ENCODE data around the gene NPY1R.

NPY1R gene

GRCh38 chr4:163295138-163295537 lies 37.3 kb downstream of the NPY1R start:
- no peak for DNase-seq
- in situ Hi-C loops (cut with HindIII; ENCODE audit: low pct_ligation_motif_present, low pct_unique_long_range_greater_than_20kb, low sequenced_read_pairs), result no loop called here

GRCh38 chr4:163284304-163284703 lies 48.1 kb downstream of the NPY1R start:
- in situ Hi-C loops (cut with HindIII; ENCODE audit: low pct_ligation_motif_present, low pct_unique_long_range_greater_than_20kb, low sequenced_read_pairs), result no loop called here
- DNase-seq, result no peak

DNA sequence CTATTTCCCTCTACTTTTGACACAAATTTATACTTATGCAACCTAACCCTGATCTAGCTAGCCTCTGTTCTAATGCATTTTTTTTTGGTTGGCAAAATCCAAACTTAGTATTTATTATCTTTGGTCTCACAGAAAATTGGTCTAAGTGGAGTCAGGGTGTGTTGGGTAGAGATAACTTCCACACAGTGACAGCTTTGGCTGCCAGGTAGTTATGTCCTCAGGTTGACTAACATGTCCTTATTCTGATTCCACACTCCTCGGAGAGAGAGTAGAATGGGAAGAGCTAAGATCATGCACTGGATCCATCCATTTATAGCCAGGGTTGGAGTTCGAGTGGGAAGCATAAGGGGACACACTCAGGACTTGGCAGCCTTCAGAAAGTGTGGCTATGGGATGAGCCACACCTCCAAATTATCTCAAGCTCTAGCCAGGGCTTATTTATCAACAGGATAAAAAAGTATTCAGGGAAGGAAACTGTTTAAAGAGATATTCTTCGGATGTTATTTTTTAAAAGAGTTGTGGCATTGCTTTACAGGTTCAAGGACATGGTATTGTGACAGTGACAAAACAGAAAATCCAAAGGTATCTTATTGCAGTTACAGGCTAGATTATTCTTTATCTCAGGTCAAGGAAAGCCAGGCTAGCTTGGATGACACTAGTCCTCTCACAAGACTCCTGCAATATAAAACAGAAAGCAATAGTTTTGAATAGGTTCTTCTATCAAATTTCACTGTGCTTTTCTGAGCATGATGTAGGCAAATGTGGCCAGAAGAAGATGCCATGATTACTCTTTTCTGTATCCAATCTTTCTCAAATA lies 51.5 kb downstream of the NPY1R start:
- DNase-seq, result no peak
- in situ Hi-C loops (cut with HindIII; ENCODE audit: low pct_ligation_motif_present, low pct_unique_long_range_greater_than_20kb, low sequenced_read_pairs), result no loop called here

GRCh38 chr4:163279713-163280112 lies 52.7 kb downstream of the NPY1R start:
- DNase-seq, result no peak
- in situ Hi-C loops (cut with HindIII; ENCODE audit: low pct_ligation_motif_present, low pct_unique_long_range_greater_than_20kb, low sequenced_read_pairs), result no loop called here

- no peak for DNase-seq
- in situ Hi-C loops (cut with HindIII; ENCODE audit: low pct_ligation_motif_present, low pct_unique_long_range_greater_than_20kb, low sequenced_read_pairs), result no loop called here
Observed at GRCh38 chr4:163274861-163275260, 57.5 kb downstream of the NPY1R start.
